Measurements from ENCODE around the gene SLC7A8.

Gene SLC7A8

GRCh38 chr14:23128969-23129758 is 54.3 kb downstream of the SLC7A8 start:
- TF ChIP-seq, protein P1, sequence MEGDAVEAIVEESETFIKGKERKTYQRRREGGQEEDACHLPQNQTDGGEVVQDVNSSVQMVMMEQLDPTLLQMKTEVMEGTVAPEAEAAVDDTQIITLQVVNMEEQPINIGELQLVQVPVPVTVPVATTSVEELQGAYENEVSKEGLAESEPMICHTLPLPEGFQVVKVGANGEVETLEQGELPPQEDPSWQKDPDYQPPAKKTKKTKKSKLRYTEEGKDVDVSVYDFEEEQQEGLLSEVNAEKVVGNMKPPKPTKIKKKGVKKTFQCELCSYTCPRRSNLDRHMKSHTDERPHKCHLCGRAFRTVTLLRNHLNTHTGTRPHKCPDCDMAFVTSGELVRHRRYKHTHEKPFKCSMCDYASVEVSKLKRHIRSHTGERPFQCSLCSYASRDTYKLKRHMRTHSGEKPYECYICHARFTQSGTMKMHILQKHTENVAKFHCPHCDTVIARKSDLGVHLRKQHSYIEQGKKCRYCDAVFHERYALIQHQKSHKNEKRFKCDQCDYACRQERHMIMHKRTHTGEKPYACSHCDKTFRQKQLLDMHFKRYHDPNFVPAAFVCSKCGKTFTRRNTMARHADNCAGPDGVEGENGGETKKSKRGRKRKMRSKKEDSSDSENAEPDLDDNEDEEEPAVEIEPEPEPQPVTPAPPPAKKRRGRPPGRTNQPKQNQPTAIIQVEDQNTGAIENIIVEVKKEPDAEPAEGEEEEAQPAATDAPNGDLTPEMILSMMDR (IDR thresholded peaks at IDR 0.05; ENCODE audit: low read depth, low read length, missing control alignments), result no peak
- no peak overlapping the region for H3K4me3 ChIP-seq (replicated peaks; ENCODE audit: low read depth, low read length)
- DNase-seq (ENCODE audit: extremely low read depth, low read depth), result no peak

DNA sequence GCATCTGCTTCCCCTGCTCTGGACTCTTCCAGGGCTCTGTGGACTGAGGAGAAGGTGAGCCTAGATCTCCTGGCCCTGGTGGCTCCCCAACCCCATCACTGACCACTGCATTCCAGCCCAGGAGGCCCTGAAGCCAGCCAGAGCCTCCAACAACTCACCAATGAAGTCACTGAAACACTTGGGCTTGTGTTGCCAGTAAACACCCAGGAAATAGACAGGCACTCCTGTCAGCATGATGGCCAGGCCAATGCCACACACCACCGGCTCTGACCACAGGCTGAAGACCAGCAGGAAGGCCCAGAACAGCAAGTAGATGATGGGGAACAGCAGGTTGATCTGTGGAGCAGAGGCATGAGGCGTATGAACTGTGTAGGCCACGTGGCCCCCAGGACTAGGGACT is 55.6 kb downstream of the SLC7A8 start:
- no peak overlapping the region for H3K4me3 ChIP-seq (replicated peaks; ENCODE audit: low read depth, low read length)
- TF ChIP-seq, protein P1 (IDR thresholded peaks at IDR 0.05; ENCODE audit: low read depth, low read length, missing control alignments), result no peak
- DNase-seq (ENCODE audit: extremely low read depth, low read depth), result no peak

- TF ChIP-seq, protein P1 (IDR thresholded peaks at IDR 0.05; ENCODE audit: low read depth, low read length, missing control alignments), result no peak
- DNase-seq (ENCODE audit: extremely low read depth, low read depth), result no peak
- no peak overlapping the region for H3K4me3 ChIP-seq (replicated peaks; ENCODE audit: low read depth, low read length)
These were observed 56.7 kb downstream of the SLC7A8 start for GRCh38 chr14:23126548-23127278.

GRCh38 chr14:23125933-23126524 is 57.4 kb downstream of the SLC7A8 start:
- TF ChIP-seq, protein P1 (IDR thresholded peaks at IDR 0.05; ENCODE audit: low read depth, low read length, missing control alignments), result no peak

DNA sequence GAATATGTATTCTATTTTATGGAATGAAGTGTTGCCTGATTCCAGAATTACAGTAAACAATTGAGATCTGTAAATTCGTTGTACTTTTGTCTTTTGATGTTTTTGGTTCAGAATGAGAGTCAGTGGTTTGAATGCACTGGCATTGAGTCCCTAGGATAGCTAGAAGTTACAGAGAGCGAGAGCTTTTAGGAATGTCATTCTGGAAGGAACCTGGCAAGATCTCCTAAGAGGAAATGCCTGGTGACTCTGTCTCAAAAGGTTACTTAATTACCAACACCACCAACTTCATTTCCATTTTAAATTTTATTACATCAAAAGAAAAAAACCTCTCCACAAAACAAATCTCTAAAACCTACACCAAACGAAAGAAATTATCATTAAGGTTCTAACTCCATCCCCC is 58.4 kb downstream of the SLC7A8 start:
- no peak overlapping the region for H3K4me3 ChIP-seq (replicated peaks; ENCODE audit: low read depth, low read length)
- no peak for DNase-seq (ENCODE audit: extremely low read depth, low read depth)
- TF ChIP-seq, protein P1 (IDR thresholded peaks at IDR 0.05; ENCODE audit: low read depth, low read length, missing control alignments), result no peak

More at GRCh38 chr14:23125933-23126524, 57.4 kb downstream of the SLC7A8 start:
- no peak for DNase-seq (ENCODE audit: extremely low read depth, low read depth)
- H3K4me3 ChIP-seq (replicated peaks; ENCODE audit: low read depth, low read length), result no peak overlapping the region

- TF ChIP-seq, protein P1 (IDR thresholded peaks at IDR 0.05; ENCODE audit: low read depth, low read length, missing control alignments), result no peak
- H3K4me3 ChIP-seq (replicated peaks; ENCODE audit: low read depth, low read length), result no peak overlapping the region
- DNase-seq (ENCODE audit: extremely low read depth, low read depth), result no peak
These were observed 59.0 kb downstream of the SLC7A8 start for GRCh38 chr14:23124337-23124954.
